Retina (tissue), 1 donor: ENCODE data around the gene POLA1.

Experiments used
- DNase-seq: peaks from one replicate; pipeline ENCODE4 v3.0.0-alpha.2; 2016

Gene POLA1

GRCh38 chrX:24702362-24703184 lies 8.9 kb downstream of the POLA1 start:
- no peak for DNase-seq

- DNase-seq, result no peak
Measured at GRCh38 chrX:24703185-24703494, 9.4 kb downstream of the POLA1 start.

GRCh38 chrX:24718771-24719170 lies 25.1 kb downstream of the POLA1 start:
- DNase-seq, result peak; percentile 27

GRCh38 chrX:24720036-24720435 lies 26.3 kb downstream of the POLA1 start:
- DNase-seq, result no peak

- DNase-seq, result no peak
Measured at GRCh38 chrX:24728530-24728929, 34.8 kb downstream of the POLA1 start.

GRCh38 chrX:24732766-24733500 lies 39.2 kb downstream of the POLA1 start:
- no peak for DNase-seq

GRCh38 chrX:24741330-24741729 lies 47.6 kb downstream of the POLA1 start:
- no peak for DNase-seq

- no peak for DNase-seq
Measured at GRCh38 chrX:24748196-24748595, 54.5 kb downstream of the POLA1 start.

- DNase-seq, result no peak
Measured at GRCh38 chrX:24759786-24760185, 66.1 kb downstream of the POLA1 start.

- no peak for DNase-seq
Measured at GRCh38 chrX:24760363-24761000, 66.8 kb downstream of the POLA1 start.

- DNase-seq, result no peak
Measured at GRCh38 chrX:24761306-24761705, 67.6 kb downstream of the POLA1 start.

GRCh38 chrX:24763989-24764388 lies 70.3 kb downstream of the POLA1 start:
- no peak for DNase-seq

GRCh38 chrX:24767557-24767956 lies 73.8 kb downstream of the POLA1 start:
- no peak for DNase-seq

GRCh38 chrX:24768556-24768955 lies 74.8 kb downstream of the POLA1 start:
- DNase-seq, result no peak

GRCh38 chrX:24774650-24775049 lies 80.9 kb downstream of the POLA1 start:
- no peak for DNase-seq

GRCh38 chrX:24775891-24776290 lies 82.2 kb downstream of the POLA1 start:
- no peak for DNase-seq

- no peak for DNase-seq
Measured at GRCh38 chrX:24777660-24778059, 83.9 kb downstream of the POLA1 start.

- DNase-seq, result no peak
Measured at GRCh38 chrX:24782011-24782410, 88.3 kb downstream of the POLA1 start.

GRCh38 chrX:24789047-24789446 lies 95.3 kb downstream of the POLA1 start:
- no peak for DNase-seq

- DNase-seq, result no peak
Measured at GRCh38 chrX:24790166-24790565, 96.4 kb downstream of the POLA1 start.

- no peak for DNase-seq
Measured at GRCh38 chrX:24796204-24796603, 102.5 kb downstream of the POLA1 start.

GRCh38 chrX:24799078-24799477 lies 105.4 kb downstream of the POLA1 start:
- DNase-seq, result peak; percentile 2

GRCh38 chrX:24799565-24799964 lies 105.8 kb downstream of the POLA1 start:
- DNase-seq, result peak; percentile 6

- DNase-seq, result no peak
Measured at GRCh38 chrX:24805201-24805600, 111.5 kb downstream of the POLA1 start.
